Adrenal gland (tissue), 5 donors: ENCODE data around the gene SEMA6D.

Source experiments
- POLR2A ChIP-seq, 2 donors: fragments of 450-650 bp; IDR thresholded peaks; one replicate each; pipeline ENCODE4 v1.6.1; 2017; ENCODE audit warnings: antibody characterized with exemption in 2 of 2, mild to moderate bottlenecking in 2 of 2, moderate library complexity in 1 of 2
- TF ChIP-seq, protein P1 (sequence below), 6 experiments: fragments of 450-650 bp in 4 of 6; fragments of 200-600 bp in 2 of 6; sonication (generic) in 1 of 6; IDR thresholded peaks; 1 replicate in 5 of 6; 2 replicates in 1 of 6; pipeline versions ENCODE4 v1.5.1 to v1.8.0; 2016 to 2021; ENCODE audit warnings: antibody characterized with exemption in 6 of 6, mild to moderate bottlenecking in 2 of 6, moderate library complexity in 1 of 6
- donor health status: DM: no; HTN: no; CAD: no.

DNA sequence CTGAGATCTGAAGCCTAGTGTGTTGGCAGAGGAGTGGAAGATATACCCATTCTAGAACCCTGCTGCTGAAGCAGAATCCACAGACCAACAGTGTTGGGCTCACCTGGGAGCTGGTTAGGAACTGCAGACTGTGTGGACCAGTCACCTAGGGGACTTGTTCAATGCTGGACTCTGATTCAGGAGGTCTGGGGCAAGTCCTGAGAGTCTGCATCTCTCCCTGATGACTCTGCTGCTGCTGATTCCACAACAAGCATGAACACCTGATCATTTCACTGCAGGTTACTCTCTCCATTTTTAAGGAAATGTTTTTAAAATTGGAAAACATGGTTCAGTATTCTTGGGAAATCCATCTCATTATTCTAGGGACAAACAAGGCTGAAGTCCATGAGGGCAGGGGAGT, 84.9 kb downstream of the SEMA6D start:
- TF ChIP-seq, protein P1, sequence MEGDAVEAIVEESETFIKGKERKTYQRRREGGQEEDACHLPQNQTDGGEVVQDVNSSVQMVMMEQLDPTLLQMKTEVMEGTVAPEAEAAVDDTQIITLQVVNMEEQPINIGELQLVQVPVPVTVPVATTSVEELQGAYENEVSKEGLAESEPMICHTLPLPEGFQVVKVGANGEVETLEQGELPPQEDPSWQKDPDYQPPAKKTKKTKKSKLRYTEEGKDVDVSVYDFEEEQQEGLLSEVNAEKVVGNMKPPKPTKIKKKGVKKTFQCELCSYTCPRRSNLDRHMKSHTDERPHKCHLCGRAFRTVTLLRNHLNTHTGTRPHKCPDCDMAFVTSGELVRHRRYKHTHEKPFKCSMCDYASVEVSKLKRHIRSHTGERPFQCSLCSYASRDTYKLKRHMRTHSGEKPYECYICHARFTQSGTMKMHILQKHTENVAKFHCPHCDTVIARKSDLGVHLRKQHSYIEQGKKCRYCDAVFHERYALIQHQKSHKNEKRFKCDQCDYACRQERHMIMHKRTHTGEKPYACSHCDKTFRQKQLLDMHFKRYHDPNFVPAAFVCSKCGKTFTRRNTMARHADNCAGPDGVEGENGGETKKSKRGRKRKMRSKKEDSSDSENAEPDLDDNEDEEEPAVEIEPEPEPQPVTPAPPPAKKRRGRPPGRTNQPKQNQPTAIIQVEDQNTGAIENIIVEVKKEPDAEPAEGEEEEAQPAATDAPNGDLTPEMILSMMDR (IDR thresholded peaks at IDR 0.05): no peak
- no peak for TF ChIP-seq POLR2A (IDR thresholded peaks at IDR 0.05)
